GM12892 (cell line): ENCODE results near the gene POMGNT1.

ENCODE experiments used
- POLR2A ChIP-seq: IDR thresholded peaks from 2 replicates; pipeline ENCODE4 v1.6.1; 2011; ENCODE audit warnings: low read depth, low read length, control low read depth
- POLR2AphosphoS5 ChIP-seq: IDR thresholded peaks from 2 replicates; pipeline ENCODE4 v1.6.1; 2011; ENCODE audit warnings: low read depth, low read length, control low read depth
- TAF1 ChIP-seq: IDR thresholded peaks from 2 replicates; pipeline ENCODE4 v1.6.1; 2011; ENCODE audit warnings: low read depth, mild to moderate bottlenecking, control low read depth, low read length, borderline replicate concordance

DNA sequence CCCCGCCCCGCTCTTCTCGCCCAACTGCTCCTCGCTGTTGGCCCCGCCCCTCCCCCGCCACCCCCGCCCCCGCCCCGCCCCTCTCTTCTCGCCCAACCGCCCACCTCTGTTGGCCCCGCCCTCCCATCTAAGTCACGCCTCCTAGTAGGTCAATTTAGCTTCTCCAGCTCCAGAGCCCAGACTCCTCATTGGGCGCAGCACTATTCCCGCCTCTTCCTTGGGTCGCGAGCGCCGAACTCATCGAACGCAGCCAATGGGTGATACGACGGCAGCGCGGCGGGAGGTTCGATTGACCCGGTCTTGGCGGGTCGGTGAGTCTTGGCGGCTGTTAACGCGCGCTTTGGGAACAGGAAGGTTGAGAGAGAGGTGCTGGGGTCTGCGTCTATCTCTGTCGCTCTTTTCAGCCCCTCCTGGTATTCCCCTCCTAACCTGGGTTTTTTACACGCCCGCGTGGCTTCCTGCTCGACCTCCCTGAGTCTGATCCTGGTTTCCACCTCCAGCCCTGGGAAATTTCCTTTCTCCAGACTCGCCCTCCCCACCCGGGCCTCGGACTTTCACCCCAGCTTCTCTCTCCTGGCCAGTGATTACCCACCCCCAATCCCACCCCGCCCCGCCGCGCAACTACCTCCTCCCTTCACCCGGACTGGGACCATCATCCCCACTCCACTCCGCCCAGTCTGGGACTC, 49.3 kb upstream of the POMGNT1 start, which contains the start of gene RAD54L:
- TF ChIP-seq POLR2A (peak; percentile 81), POLR2AphosphoS5 (peak; percentile 65), TAF1 (peak; percentile 53; the same call in 1 of the 2 replicates)
